HPDE6-E6E7 (cell line): Measurements from ENCODE around the gene RAB11FIP4.

Source experiments
- DNase-seq: peaks from one replicate; pipeline ENCODE4 v3.0.0; 2011; ENCODE audit warnings: missing footprints; ENCODE audit errors: extremely low spot score

RAB11FIP4 gene

GRCh38 chr17:31457391-31458234, 66.1 kb downstream of the RAB11FIP4 start:
- no peak for DNase-seq

- DNase-seq = no peak
Measured at GRCh38 chr17:31458829-31459228, 67.4 kb downstream of the RAB11FIP4 start.

GRCh38 chr17:31459716-31460115, 68.2 kb downstream of the RAB11FIP4 start:
- no peak for DNase-seq

GRCh38 chr17:31460226-31460721, 68.8 kb downstream of the RAB11FIP4 start:
- no peak for DNase-seq

GRCh38 chr17:31461227-31461810, 69.8 kb downstream of the RAB11FIP4 start:
- DNase-seq = no peak

GRCh38 chr17:31462261-31462660, 70.8 kb downstream of the RAB11FIP4 start:
- DNase-seq = no peak

GRCh38 chr17:31466096-31466760, 74.8 kb downstream of the RAB11FIP4 start:
- DNase-seq = no peak

GRCh38 chr17:31467502-31468256, 76.2 kb downstream of the RAB11FIP4 start:
- no peak for DNase-seq

GRCh38 chr17:31469959-31470358, 78.5 kb downstream of the RAB11FIP4 start:
- DNase-seq = no peak

GRCh38 chr17:31470592-31470991, 79.1 kb downstream of the RAB11FIP4 start:
- DNase-seq = no peak

- no peak for DNase-seq
Measured at GRCh38 chr17:31472137-31472536, 80.7 kb downstream of the RAB11FIP4 start.

- DNase-seq = no peak
Measured at GRCh38 chr17:31475378-31476162, 84.1 kb downstream of the RAB11FIP4 start.

GRCh38 chr17:31476525-31477416, 85.3 kb downstream of the RAB11FIP4 start:
- no peak for DNase-seq

GRCh38 chr17:31477417-31478055, 86.1 kb downstream of the RAB11FIP4 start:
- no peak for DNase-seq

GRCh38 chr17:31479062-31479408, 87.6 kb downstream of the RAB11FIP4 start:
- DNase-seq = no peak

GRCh38 chr17:31479524-31479923, 88.0 kb downstream of the RAB11FIP4 start:
- no peak for DNase-seq

GRCh38 chr17:31480067-31480466, 88.6 kb downstream of the RAB11FIP4 start:
- DNase-seq = no peak

- no peak for DNase-seq
Measured at GRCh38 chr17:31480904-31481782, 89.7 kb downstream of the RAB11FIP4 start.

- DNase-seq = no peak
Measured at GRCh38 chr17:31481783-31482081, 90.3 kb downstream of the RAB11FIP4 start.
